HG02884 (cell line): ENCODE measurements around the gene UBE2J1.

Experiments used
- ATAC-seq: cut with Tn5 transposase; IDR thresholded peaks from one replicate; pipeline ENCODE4 v1.9.1; 2021; ENCODE audit warnings: mild to moderate bottlenecking, moderate library complexity; ENCODE audit not compliant: unreplicated experiment

Gene UBE2J1

GRCh38 chr6:89368107-89368506 is 15.6 kb upstream of the UBE2J1 start:
- ATAC-seq = no peak

GRCh38 chr6:89364586-89364985 is 12.1 kb upstream of the UBE2J1 start:
- ATAC-seq = no peak

GRCh38 chr6:89361171-89361570 is 8.6 kb upstream of the UBE2J1 start:
- no peak for ATAC-seq

GRCh38 chr6:89360415-89360999 is 8.0 kb upstream of the UBE2J1 start:
- peak; percentile 54 for ATAC-seq

GRCh38 chr6:89359561-89359960 is 7.0 kb upstream of the UBE2J1 start:
- no peak for ATAC-seq

GRCh38 chr6:89357390-89357789 is 4.9 kb upstream of the UBE2J1 start:
- ATAC-seq = peak; percentile 35

- ATAC-seq = no peak
Observed at GRCh38 chr6:89356642-89357170, 4.2 kb upstream of the UBE2J1 start.

GRCh38 chr6:89355511-89356194 is 3.1 kb upstream of the UBE2J1 start:
- ATAC-seq = no peak

- no peak for ATAC-seq
Observed at GRCh38 chr6:89353702-89354392, 1.3 kb upstream of the UBE2J1 start.

- no peak for ATAC-seq
Observed at GRCh38 chr6:89353118-89353556, 615 bp upstream of the UBE2J1 start.

GRCh38 chr6:89351671-89352277 is 748 bp downstream of the UBE2J1 start:
- no peak for ATAC-seq

- peak; percentile 35 for ATAC-seq
Observed at GRCh38 chr6:89350281-89350966, 2.1 kb downstream of the UBE2J1 start.

- no peak for ATAC-seq
Observed at GRCh38 chr6:89348372-89348771, 4.2 kb downstream of the UBE2J1 start.

- no peak for ATAC-seq
Observed at GRCh38 chr6:89347825-89348224, 4.7 kb downstream of the UBE2J1 start.

- no peak for ATAC-seq
Observed at GRCh38 chr6:89346433-89346832, 6.1 kb downstream of the UBE2J1 start.

GRCh38 chr6:89339565-89339964 is 13.0 kb downstream of the UBE2J1 start:
- ATAC-seq = no peak

GRCh38 chr6:89335164-89335563 is 17.4 kb downstream of the UBE2J1 start:
- no peak for ATAC-seq

GRCh38 chr6:89330910-89331309 is 21.6 kb downstream of the UBE2J1 start:
- no peak for ATAC-seq

GRCh38 chr6:89328976-89329375 is 23.5 kb downstream of the UBE2J1 start:
- no peak for ATAC-seq

- ATAC-seq = no peak
Observed at GRCh38 chr6:89324304-89324703, 28.2 kb downstream of the UBE2J1 start.

- no peak for ATAC-seq
Observed at GRCh38 chr6:89323511-89323971, 29.0 kb downstream of the UBE2J1 start.
